HG03159 (cell line): Measurements from ENCODE around the gene RBM28.
"Not testable (repeated sequence)": the region's sequence is repeated elsewhere in the genome, so short reads cannot be mapped to it uniquely, and the experiment has no call there.

Experiments used
- ATAC-seq: cut with Tn5 transposase; IDR thresholded peaks from one replicate; pipeline ENCODE4 v1.9.1; 2021; ENCODE audit warnings: mild to moderate bottlenecking, moderate library complexity; ENCODE audit not compliant: unreplicated experiment

RBM28 gene

DNA sequence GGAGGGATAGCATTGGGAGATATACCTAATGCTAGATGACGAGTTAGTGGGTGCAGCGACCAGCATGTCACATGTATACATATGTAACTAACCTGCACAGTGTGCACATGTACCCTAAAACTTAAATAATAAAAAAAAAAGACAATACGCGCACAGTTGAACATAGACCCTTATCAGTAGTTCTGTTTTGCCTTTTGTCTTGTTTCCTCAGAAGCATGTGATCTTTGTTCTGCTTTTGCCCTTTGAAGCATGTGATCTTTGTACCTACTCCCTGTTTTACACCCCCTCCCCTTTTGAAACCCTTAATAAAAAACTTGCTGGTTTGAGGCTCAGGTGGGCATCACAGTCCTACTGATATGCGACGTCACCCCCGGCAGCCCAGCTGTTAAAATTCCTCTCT lies 45.7 kb downstream of the RBM28 start:
- not testable (repeated sequence) for ATAC-seq

DNA sequence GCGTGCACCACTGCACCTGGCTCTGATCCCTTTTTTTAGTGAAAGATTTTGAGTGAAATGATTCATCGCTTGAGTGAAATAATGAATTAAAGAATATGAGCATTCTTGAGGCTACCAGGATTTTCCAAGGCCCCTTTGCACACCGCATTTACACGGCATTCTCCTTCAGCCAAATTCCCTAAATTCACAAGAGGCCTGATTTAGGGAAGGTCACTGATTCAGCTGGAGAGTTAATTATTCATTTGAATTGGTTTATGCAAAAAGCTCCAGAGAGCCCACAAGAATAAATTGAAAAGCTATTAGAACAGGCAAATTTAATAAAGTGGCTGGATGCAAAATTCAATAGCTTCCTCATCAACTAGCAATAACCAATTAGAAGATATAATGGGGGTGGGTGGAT lies 56.2 kb downstream of the RBM28 start:
- ATAC-seq = no peak

DNA sequence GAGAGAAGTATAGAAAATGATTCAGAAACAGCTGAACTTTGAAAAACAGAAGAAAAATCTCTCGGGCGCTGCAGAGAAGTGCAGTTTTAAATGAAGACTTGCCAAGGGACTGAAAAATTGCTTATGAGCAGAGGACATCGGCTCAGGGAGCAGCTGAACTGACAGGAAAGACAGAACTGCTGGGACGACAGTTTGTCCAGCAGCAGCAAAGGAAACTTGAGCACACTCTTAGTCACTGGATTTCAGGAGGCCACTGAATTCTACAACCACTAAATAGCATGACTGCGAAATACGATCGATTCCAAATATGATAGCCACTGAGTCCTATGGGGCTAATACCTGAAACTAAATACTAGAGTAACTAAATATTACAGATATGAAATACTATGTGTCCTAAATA lies 59.6 kb downstream of the RBM28 start:
- ATAC-seq = no peak

DNA sequence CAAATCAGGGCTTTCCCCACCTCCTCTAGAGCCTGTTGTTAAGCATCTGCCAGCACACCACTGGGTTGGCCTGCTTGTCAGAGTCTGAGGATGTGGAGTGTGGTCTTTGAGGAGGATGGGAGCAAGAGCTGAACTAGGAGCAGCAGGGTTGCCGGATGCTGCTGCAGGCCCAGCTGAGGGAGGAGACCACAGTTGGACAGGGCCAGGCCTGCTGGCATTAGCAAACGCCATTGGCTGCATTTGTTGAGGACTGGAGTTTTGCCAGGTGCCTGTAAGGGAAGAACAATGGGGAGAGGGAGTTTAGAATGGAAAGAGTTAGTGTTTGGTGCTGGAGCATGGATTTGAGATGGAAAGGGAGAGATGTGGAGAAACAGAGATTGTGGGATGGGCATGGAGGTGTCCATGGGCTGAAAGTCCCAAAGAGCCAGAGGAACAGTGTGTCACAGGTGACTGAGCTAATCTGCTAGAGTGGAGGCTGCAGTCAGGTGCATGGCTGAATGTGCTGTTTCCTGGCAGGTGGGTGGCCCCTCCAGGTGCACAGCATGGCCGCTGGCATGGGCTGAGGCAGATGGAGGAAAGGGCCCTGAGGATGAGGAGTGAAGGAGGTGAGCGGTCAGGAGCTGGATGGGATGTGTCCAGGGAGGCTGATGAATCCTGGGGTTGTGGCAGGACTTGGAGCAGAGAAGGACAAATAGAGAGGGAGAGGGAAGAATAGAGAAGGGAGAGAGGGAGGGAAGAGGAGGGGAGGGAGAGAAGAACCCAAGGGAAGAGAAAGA lies 61.9 kb downstream of the RBM28 start:
- ATAC-seq = no peak

DNA sequence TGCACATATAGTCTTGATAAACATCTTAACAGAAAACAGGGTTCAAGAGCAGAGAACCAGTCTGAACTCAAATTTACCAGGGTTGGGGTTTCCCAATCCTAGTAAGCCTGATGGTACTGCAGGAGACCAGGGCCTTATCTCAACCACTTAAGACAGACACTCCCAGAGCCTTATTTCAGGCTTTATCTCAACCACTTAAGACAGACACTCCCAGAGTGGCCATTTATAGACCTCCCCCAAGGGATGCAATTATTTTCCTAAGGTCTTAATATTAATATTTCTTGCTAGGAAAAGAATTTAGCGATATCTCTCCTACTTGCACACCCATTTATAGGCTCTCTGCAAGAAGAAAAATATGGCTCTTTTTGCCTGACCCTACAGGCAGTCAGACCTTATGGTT lies 63.3 kb downstream of the RBM28 start:
- ATAC-seq = not testable (repeated sequence)

DNA sequence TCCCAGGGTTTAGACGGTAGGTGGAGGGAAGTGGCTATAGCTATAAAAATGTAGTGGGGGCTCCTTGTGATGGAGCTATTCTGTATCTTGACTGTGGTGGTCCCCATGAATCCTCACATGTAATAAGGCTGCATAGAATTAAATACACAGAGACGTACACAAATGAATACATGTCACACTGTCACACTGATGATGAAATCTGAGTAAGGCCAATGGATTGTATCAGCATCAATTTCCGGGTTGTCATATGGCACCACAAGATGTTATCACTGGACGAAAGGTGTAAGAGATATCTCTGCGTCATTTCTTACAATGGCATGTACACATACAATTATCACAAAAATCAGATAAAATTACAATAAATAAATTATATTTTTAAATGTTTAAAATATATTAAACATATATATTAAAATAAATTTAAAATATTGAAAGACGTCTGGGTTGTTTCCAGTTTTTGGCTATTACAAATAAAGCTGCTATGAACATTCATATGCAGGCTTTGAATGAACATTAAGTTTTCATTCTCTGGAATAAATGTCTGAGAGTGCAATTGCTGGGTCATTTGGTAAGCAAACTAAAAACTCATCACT lies 64.5 kb downstream of the RBM28 start:
- no peak for ATAC-seq

DNA sequence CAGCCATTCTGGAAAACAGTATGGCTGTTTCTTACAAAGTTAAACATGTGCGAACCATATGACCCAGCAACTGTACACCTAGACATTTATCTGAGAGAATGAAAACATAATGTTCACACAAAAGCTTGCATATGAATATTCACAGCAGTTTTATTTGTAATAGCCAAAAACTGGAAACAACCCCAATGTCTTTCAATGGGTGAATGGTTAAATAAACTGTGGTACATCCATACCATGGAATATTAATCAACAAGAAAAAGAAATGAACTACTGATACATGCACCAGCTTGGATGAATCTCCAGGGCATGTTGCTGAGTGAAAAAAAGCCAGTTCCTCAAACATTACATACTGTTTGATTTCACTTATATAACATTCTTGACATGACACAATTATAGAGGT lies 65.3 kb downstream of the RBM28 start:
- no peak for ATAC-seq

DNA sequence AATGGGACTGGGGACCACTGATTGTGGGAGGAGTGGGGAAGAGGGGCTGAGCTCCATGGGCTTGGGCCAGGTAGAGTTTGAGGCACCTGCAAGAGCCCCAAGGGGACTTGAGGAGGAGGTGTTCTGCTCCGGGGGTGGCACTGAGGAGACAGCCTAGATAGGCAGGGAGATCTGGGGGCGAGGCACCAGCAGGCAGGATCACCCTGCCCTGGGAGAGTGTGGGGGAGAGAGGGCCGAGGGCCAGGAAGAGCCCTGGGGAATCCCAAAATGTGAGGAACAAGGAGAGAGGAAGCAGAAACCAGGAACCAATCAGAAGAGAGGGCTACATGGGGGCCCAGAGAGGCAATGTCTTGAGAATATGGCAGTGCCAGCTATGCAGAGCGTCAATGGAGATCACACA lies 68.0 kb downstream of the RBM28 start:
- no peak for ATAC-seq

DNA sequence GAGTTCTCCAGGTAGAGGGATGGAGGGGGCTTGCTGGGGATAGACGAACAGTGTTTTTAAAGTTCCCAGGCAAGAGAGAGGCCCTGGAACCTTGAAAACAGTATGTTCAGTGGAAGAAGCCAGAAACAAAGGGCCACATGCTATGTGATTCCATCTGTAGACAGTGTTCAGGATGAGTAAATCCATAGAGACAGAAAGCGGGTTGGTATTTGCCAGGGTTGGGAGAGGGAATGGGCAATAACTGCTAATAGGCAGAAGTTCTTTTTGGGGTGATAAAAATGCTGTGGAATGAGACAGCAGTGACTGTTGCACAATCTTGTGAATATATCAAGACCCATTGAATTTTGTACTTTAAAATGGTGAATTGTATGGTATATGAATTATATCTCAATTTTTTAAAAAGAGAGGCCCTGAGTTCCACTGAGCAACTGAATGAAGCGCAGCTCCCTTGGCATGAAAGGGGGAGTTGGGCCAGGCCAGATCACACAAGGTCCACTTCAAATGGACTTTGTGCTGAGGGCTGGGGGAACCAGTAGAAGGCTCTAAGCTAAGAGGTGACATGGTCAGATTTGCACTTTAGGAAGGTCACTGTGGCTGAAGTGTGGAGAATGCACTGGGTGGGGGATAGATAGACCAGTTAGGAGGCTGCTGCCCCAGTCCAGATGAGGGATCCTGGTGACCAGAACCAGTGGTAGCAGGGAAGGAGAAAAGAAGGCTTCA lies 68.7 kb downstream of the RBM28 start:
- ATAC-seq = no peak

DNA sequence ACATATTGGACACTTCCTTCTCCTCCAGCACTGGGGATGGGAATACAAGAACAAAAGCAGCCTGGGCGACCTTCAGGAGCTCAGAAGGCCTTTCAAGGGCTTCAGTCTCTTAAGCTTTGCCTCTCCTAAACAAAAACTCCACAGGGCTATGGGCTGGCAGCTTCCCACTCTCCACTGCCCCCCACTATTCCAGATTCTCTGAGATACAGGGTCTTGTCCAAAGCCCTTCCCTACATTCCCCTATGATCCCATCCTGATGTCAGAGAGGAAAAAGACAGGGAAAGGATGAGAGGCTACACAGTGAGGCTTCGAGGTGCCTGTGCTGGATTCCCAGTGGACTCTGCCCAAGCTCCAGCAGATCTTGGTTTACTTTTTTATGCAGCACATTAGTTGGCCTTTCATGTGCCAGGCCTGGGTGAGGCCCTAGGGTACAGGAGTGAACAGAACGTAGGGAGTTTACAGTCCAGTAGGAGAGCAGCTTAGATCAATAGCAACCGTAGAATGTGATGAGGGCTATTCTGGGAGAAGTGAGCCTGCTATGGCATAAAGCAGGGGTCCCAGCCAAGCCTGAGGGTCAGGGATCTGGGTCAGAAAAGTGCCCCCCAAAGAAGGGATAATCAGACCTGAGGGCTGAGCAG lies 69.3 kb downstream of the RBM28 start:
- no peak for ATAC-seq

DNA sequence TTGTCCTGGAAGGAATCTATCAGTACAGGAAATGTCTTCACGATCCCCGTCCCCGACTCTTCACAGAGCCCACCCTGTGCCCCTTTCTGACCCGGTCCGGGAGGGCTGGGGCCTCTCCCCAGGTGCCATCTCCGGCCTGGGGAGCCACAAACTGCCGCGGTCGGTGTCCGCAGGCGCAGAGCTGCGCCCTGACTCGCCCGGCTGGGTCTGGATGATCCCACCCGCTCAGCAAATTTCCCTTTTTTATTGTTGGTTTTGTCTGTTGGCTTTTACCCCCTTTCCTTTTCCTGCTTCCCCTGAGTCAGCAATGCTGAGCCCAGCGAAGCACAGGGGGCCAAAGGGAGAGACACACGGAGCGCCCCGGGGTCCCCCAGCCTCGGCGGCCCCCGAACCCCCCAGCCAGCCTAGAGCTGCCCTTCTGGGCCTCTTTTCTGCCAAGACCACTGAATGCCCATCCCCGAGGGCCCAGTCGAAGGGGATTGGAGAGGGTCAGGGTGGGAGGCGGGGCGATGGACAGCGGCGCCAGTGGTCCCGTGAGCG lies 71.7 kb downstream of the RBM28 start:
- no peak for ATAC-seq

DNA sequence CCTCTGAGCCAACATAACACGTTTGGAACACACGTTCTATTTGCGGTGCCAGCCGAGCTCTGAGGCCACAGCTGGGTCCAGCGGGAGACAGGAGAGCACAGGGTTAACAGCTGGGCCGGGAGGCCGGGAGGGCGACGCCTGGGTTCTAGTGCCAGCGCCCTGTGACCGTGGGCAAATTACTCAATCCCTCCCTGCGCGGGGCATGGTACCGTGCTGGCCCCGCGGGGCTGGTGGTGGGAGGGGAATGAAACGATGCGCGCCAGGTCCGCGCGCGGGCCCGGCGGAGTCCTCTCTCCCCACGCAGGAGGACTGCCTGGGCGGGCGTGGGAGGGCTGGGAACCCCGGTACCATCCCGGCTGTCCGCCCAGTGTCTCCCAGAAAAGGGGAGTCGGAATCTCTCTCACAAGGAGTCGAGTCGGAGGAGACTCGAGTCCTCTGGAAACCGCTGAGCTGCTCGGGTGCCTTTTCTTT lies 72.2 kb downstream of the RBM28 start:
- no peak for ATAC-seq

DNA sequence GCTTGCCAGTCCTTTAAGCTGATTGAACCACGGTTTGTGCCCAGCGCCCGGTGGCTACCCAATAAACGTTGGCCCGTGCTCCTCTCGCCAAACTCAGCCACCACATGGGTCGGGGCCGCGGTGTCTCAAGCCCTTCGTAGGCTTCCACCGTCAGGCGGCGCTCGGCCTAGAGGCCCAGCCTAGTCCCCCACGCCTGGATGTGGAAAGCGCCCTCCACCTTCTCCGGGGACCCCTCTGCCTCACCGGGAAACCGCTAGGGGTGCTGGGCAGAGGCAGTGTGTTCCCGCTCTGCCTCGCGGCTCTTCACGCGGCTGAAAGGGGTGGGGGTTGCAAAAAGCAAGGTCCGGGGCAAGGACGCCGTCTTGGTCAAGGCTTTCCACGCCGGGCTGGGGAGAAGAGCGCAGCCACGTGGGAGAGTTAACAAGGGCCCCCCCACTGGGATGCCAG lies 72.9 kb downstream of the RBM28 start:
- no peak for ATAC-seq

DNA sequence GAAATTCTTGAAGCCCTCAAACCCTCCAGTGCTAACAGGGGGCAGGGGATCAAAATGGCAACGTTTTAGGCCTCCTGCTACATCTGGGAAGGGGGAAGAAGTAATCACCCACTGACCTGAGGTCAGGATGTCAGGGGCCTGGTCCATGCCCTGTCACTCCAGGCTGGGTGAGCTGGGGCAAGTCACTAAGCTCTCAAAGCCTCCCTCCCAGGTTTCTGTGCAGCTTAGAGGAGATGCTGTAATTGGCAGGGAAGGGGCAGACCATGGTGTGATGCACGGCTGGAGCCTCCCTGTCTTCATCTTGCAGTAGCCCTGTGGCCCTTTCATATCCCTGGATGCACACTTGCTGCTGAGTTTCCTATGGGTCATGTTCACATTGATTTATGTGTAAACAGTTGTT lies 75.5 kb downstream of the RBM28 start:
- no peak for ATAC-seq

DNA sequence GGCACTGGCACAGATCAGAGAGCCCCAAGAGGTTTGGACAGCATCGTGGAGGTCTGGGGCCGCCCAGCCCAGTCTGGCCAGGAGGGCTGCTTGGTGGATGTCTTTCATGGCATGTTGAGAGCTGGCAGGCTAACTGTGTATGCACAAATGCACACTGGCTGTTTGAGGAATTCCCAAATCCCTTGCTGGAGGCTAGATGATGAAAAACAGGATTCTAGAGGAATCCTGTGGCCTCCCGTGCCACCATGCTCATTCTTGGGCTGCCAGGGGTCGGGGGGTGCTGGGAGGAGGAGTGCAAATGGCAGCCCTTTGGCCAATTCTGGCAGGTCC lies 76.1 kb downstream of the RBM28 start:
- ATAC-seq = no peak

DNA sequence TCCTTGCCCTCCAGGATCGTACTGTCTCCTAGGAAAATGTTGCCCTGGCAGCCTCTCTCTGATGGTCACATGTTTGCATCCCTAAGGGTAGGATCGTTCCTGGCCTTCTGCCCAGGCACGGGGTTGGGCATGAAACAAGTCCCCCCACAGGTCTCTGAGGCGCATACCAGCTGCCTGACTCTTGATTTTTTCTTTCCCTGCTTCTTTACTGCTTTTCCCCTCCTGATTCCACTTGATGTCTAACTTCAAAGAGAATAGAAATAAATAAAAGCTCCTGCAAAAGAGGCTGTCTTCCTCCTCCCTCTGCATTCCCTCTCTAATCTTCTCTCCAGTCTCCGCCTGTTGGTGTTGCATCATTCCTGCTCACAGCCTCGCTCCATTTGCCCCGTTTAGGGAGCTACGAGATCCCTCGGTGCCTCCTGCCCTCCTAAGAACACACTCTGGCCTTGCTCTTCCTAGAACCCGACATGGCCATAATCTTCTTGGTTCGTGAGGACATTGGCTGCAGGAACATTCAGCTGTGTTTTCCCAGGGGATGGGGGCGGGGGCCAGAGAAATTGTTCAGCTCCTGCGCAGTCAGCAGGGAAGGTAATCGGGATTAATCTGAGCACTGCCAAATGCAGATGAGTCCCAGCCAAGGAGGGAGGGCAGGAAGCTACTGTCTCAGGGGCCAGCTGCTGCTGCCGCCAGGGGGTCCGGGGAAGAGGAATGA lies 76.7 kb downstream of the RBM28 start:
- ATAC-seq = no peak

DNA sequence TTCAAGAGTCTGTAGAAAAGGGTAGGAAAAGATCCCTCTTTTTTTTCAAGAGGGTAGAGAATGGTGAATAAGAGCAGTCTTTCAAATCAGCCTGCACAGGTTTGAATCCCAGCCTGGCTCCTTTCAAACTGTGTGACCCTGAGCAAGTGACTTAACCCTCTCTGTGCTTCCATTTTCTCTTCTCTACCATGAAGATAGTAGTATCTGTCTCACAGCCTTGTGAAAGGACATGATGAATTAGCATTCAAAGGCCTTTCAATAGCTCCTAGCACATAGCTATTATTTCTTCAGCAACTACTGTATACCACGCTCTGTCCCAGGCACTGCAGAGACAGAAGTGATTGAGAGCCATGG lies 77.2 kb downstream of the RBM28 start:
- no peak for ATAC-seq

DNA sequence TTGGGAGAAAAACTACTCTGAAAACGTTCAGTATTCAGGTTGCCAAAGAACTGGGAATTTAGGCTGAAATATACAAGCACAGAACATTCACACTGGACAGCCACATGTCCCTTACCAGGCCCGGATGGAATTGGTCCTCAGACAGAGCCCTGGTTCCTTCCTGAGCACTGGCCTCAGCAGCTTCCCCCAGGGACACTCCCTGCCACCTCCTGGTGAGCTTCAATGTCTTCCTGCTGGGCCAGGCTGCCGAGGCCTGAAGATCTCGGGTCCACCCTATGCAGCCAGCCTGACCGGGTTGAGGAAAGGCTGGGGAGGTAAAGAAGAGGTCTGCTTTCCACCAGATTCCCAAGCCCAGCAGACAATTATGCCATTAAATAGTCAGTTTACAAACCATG lies 77.8 kb downstream of the RBM28 start:
- no peak for ATAC-seq

DNA sequence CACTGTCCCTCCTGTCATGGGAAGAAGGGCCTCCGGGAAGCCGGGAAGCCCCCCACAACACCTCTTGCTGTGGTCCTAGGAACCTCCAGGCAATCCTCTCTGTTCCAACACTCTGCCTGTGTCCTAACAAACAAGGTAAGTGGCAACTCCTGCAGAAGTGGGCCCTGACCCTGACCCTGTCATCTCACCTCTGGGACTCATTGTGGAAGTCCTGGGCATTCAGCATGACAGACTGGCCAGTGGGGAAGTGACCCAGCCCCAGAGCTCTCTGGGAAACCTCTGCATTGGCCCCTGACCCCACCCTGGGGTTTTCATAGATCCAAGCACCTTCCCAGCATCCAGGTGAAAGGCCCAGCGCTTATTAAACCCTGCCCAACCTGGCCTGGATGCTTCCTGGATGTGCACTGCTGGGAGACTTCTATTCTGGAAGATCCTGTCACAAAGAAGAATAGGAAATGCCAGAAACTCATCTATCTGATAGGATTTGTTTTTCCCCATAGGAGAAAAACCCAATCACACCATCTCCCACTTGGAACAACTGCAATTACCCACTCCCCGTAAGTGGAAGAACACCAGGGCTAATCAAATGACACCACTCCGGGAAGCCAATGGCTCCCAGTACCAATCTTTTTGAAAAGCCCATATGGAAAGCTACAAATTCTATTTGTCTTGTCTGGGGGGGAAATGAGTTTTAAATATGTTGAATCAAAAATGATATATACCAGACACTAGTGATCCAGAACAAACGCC lies 78.4 kb downstream of the RBM28 start:
- ATAC-seq = no peak

DNA sequence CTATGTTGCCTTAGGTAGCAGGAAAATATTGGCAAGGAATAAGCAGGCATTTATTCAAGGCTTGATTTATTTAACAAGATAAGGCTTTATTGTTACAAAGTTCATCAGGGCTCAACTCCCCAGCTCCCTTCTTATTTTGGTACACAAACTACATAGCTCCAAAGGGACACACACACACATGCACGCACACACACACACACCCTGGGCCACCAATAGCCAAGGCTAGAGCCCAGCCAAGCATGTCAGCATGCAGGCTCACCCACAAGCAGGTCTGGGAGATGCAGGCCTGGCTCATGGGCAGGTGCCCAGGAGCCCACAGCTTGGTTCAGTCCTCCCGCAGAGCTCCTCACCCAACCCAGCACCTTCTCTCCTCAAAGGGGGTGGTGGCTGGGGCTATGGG lies 79.2 kb downstream of the RBM28 start:
- no peak for ATAC-seq
